ENCODE results near the gene PITPNC1. TPM values are rescaled to one million over a fixed set of nuclear protein-coding genes. Genes with fewer than 3 reads are reported as not detected.

Gene PITPNC1
- total RNA-seq, 4 donors from 2014 or later = 4.1 to 45.1 (median 8.7) TPM

DNA sequence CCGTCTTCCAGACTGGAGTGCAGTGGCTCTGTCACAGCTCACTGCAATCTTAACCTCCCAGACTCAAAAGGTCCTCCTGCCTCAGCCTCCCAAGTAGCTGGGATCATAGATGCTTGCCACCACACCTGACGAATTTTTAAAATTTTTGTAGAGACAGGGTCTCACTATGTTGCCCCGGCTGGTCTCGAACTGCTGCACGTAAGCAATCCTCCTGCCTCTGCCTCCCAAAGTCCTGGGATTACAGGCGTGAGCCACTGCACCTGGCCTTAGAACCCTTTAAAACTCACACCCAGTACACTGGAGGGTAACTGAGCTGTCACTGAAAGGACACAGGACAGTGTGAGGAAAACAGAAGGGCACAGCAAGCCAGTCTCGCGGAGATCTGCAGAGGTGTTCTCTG is 243.0 kb downstream of the PITPNC1 start:
- Histone ChIP-seq H3K4me3 (no peak overlapping the region), H3K27me3 (no peaks in the 10 kb centered on the region), H3K9me3 (no peaks in the 10 kb centered on the region), H3K36me3 (no peaks in the 10 kb centered on the region), H3K27ac (no peak overlapping the region), H3K4me1 (no peaks in the 10 kb centered on the region)
- intact Hi-C loops (cut with DNase I; ENCODE audit: low total_unique reads) = no loop called here
- DNase-seq = no peak
- TF ChIP-seq, protein P1, sequence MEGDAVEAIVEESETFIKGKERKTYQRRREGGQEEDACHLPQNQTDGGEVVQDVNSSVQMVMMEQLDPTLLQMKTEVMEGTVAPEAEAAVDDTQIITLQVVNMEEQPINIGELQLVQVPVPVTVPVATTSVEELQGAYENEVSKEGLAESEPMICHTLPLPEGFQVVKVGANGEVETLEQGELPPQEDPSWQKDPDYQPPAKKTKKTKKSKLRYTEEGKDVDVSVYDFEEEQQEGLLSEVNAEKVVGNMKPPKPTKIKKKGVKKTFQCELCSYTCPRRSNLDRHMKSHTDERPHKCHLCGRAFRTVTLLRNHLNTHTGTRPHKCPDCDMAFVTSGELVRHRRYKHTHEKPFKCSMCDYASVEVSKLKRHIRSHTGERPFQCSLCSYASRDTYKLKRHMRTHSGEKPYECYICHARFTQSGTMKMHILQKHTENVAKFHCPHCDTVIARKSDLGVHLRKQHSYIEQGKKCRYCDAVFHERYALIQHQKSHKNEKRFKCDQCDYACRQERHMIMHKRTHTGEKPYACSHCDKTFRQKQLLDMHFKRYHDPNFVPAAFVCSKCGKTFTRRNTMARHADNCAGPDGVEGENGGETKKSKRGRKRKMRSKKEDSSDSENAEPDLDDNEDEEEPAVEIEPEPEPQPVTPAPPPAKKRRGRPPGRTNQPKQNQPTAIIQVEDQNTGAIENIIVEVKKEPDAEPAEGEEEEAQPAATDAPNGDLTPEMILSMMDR (IDR thresholded peaks at IDR 0.05) = no peak
- no peak for TF ChIP-seq POLR2A (IDR thresholded peaks at IDR 0.05)

DNA sequence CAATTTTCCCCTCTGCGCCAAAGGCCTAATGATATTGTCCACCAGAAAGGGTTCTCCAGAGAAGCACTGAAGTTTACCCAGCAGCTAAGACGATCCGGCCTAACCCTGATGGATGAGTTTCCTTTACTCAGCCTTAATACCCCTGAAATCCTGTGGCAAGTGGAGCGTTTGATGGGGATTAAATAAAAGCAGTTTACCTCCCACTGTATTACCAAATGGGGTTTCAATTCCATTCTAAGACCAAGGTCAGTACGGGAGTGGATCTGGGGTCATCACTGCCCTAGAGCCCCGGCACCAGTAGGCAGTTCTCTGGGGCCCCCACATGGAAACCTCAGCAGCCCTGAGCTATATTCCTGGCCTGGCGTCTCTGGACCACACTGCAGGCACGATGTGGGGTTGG is 243.6 kb downstream of the PITPNC1 start:
- no peak for DNase-seq
- no peak overlapping the region for H3K27ac ChIP-seq
- H3K4me3 ChIP-seq = no peak overlapping the region
- H3K4me1 ChIP-seq = no peaks in the 10 kb centered on the region
- no peaks in the 10 kb centered on the region for H3K36me3 ChIP-seq
- TF ChIP-seq, protein P1 (IDR thresholded peaks at IDR 0.05) = no peak
- no peak for TF ChIP-seq POLR2A (IDR thresholded peaks at IDR 0.05)
- H3K9me3 ChIP-seq = no peaks in the 10 kb centered on the region
- intact Hi-C loops (cut with DNase I; ENCODE audit: low total_unique reads) = no loop called here
- H3K27me3 ChIP-seq = no peaks in the 10 kb centered on the region

DNA sequence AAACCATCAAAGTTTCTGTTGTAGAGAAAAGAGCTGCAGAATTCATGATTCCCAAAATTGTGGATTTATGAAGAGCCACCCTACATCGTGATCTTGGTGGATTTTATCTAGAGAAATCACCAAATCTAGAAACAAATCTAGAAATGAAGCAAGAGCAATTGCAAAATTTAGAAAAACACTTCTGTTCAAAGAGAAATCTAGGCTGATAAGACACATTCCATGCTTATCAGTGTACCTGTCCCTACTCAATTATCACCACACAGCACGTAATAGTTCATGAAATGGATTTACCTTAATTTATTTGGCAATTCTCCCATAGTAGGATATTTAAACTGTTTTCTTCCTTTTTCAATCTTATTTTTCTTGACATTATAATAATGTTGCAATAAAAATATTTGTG is 246.7 kb downstream of the PITPNC1 start:
- Histone ChIP-seq H3K4me1 (no peaks in the 10 kb centered on the region), H3K9me3 (no peaks in the 10 kb centered on the region), H3K4me3 (no peak overlapping the region), H3K36me3 (no peaks in the 10 kb centered on the region), H3K27me3 (no peaks in the 10 kb centered on the region), H3K27ac (no peak overlapping the region)
- intact Hi-C loops (cut with DNase I; ENCODE audit: low total_unique reads) = no loop called here
- TF ChIP-seq, protein P1 (IDR thresholded peaks at IDR 0.05) = no peak
- TF ChIP-seq POLR2A (IDR thresholded peaks at IDR 0.05) = no peak
- DNase-seq = no peak

DNA sequence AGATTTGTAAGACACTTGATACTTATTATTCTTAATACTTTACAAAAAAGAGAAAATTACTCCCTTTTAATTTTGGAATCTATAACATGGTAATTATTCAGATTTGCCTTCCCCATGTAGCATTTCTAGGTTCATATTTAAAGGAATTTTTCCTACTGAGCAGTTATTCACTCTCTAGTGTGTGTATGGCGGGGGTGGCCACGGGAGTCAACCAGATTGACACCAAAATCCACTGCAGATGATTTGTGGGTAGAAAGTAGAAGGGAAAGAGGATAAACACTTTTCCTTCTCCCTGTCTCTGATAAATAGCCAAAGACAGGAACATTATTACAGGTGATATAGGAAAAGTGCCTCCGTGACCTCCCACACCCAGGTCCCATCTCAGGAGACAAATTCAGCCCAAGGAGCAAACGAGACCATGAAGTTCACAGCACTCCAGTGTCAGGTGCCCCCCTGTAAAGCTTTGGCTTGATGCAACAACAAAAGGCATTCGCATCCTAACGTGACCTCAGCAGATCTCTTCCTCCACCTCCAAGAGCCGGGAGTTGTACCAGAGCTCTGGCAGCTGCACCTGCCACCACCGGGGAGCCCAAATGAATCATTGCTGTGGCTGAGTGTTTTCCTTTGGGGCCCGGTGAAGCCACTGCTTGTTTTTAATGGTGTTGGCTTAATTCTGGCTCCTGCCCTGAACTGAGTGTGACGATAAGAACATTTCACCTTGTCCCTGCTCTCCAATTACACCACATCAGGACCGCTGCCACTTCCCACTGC is 248.0 kb downstream of the PITPNC1 start:
- no peaks in the 10 kb centered on the region for H3K9me3 ChIP-seq
- no peaks in the 10 kb centered on the region for H3K4me1 ChIP-seq
- H3K4me3 ChIP-seq = no peak overlapping the region
- no peak for DNase-seq
- TF ChIP-seq, protein P1 (IDR thresholded peaks at IDR 0.05) = no peak
- TF ChIP-seq POLR2A (IDR thresholded peaks at IDR 0.05) = no peak
- intact Hi-C loops (cut with DNase I; ENCODE audit: low total_unique reads) = no loop called here
- no peaks in the 10 kb centered on the region for H3K36me3 ChIP-seq
- no peak overlapping the region for H3K27ac ChIP-seq
- no peaks in the 10 kb centered on the region for H3K27me3 ChIP-seq

DNA sequence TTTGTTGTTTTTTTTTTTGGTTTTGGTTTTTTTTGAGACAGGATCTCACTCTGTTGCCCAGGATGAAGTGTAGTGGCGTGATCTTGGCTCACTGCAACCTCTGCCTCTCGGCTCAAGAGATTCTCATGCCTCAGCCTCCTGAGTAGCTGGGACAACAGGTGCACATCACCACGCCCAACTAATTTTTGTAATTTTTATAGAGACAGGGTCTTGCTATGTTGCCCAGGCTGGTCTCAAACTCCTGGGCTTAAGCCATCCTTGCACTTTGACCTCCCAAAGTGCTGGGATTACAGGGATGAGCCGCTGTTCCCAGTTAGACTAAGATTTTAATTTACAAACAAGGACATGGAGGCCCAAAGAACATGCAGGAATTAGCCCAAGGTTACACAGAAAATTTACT is 248.9 kb downstream of the PITPNC1 start:
- Histone ChIP-seq H3K27ac (no peak overlapping the region), H3K4me1 (no peaks in the 10 kb centered on the region), H3K36me3 (no peaks in the 10 kb centered on the region), H3K4me3 (no peak overlapping the region), H3K9me3 (no peaks in the 10 kb centered on the region), H3K27me3 (no peaks in the 10 kb centered on the region)
- TF ChIP-seq, protein P1 (IDR thresholded peaks at IDR 0.05) = no peak
- TF ChIP-seq POLR2A (IDR thresholded peaks at IDR 0.05) = no peak
- intact Hi-C loops (cut with DNase I; ENCODE audit: low total_unique reads) = no loop called here
- no peak for DNase-seq

Data from uterus (tissue), 4 donors.